GM19468 (cell line): Measurements from ENCODE around the gene EGF.
"Not testable (repeated sequence)": the region's sequence is repeated elsewhere in the genome, so short reads cannot be mapped to it uniquely, and the experiment has no call there.

Experiments used
- ATAC-seq: cut with Tn5 transposase; IDR thresholded peaks from one replicate; pipeline ENCODE4 v1.9.1; 2021; ENCODE audit warnings: mild to moderate bottlenecking, moderate library complexity, moderate number of reproducible peaks; ENCODE audit not compliant: unreplicated experiment; ENCODE audit errors: extremely low read depth

The EGF gene

GRCh38 chr4:109912706-109913595 lies at the start of gene EGF:
Gene EGF, plus strand, starts transcription at chr4:109912883. Its CDS starts 453 bp downstream, at chr4:109913336.
- ATAC-seq, result no peak

GRCh38 chr4:109864134-109864533 lies 48.5 kb upstream of the EGF start:
- no peak for ATAC-seq

- ATAC-seq, result no peak
These were observed 42.6 kb upstream of the EGF start for GRCh38 chr4:109870061-109870460.

GRCh38 chr4:109872065-109872464 lies 40.6 kb upstream of the EGF start:
- no peak for ATAC-seq

GRCh38 chr4:109872950-109873656 lies 39.6 kb upstream of the EGF start:
- ATAC-seq, result no peak

- ATAC-seq, result no peak
These were observed 38.7 kb upstream of the EGF start for GRCh38 chr4:109873791-109874514.

GRCh38 chr4:109875106-109875505 lies 37.6 kb upstream of the EGF start:
- no peak for ATAC-seq

GRCh38 chr4:109875553-109875952 lies 37.1 kb upstream of the EGF start:
- ATAC-seq, result not testable (repeated sequence)

GRCh38 chr4:109876634-109877265 lies 35.9 kb upstream of the EGF start:
- ATAC-seq, result no peak

- peak; percentile 69 for ATAC-seq
These were observed 35.3 kb upstream of the EGF start for GRCh38 chr4:109877400-109877799.

GRCh38 chr4:109878355-109878754 lies 34.3 kb upstream of the EGF start:
- no peak for ATAC-seq

- ATAC-seq, result no peak
These were observed 33.6 kb upstream of the EGF start for GRCh38 chr4:109879081-109879480.

GRCh38 chr4:109879636-109880314 lies 32.9 kb upstream of the EGF start:
- no peak for ATAC-seq

- no peak for ATAC-seq
These were observed 26.4 kb upstream of the EGF start for GRCh38 chr4:109886303-109886702.

GRCh38 chr4:109887071-109887470 lies 25.6 kb upstream of the EGF start:
- ATAC-seq, result no peak

- ATAC-seq, result no peak
These were observed 22.6 kb upstream of the EGF start for GRCh38 chr4:109890076-109890475.

- ATAC-seq, result no peak
These were observed 10.0 kb upstream of the EGF start for GRCh38 chr4:109902559-109903251.

GRCh38 chr4:109908731-109909130 lies 4.0 kb upstream of the EGF start:
- ATAC-seq, result no peak

- ATAC-seq, result no peak
These were observed 2.4 kb upstream of the EGF start for GRCh38 chr4:109910256-109910655.
